Activated T-cell treated with anti-CD3 and anti-CD28 coated beads, Interleukin-2, amount 50 U/mL, for 72 hours (primary cell): Measurements from ENCODE around the gene TECTB. TPM values are rescaled to one million over a fixed set of nuclear protein-coding genes. Genes with fewer than 3 reads are reported as not detected.
A peak's percentile ranks its signal among the peaks of the same experiment; 100 is the strongest.

Source experiments
- ATAC-seq, 2 donors: fragments of 150-1000 bp; cut with Tn5 transposase; replicated peaks in 1 of 2; 2 replicates each; pipeline ENCODE4 v1.10.0; 2021; ENCODE audit warnings: moderate library complexity in 2 of 2, mild to moderate bottlenecking in 1 of 2
- DNase-seq, 2 donors: peaks; one replicate each; pipeline ENCODE4 v3.0.0; 2021 to 2022; ENCODE audit warnings: mixed read lengths in 1 of 2
- H3K27ac Mint-ChIP-seq: one replicate; pipeline ENCODE4 v1.8.0; 2022; ENCODE audit warnings: mild to moderate bottlenecking, moderate library complexity, mixed read lengths
- H3K27me3 Mint-ChIP-seq: one replicate; pipeline ENCODE4 v1.8.0; 2022; ENCODE audit warnings: low read depth, mixed read lengths
- H3K36me3 Mint-ChIP-seq, 2 donors: one replicate each; pipeline ENCODE4 v1.8.0; 2022; ENCODE audit warnings: mixed read lengths in 2 of 2, mild to moderate bottlenecking in 1 of 2; ENCODE audit not compliant: insufficient read depth in 2 of 2
- H3K4me1 Mint-ChIP-seq: one replicate; pipeline ENCODE4 v1.8.0; 2022; ENCODE audit warnings: low read depth, mixed read lengths
- H3K4me3 Mint-ChIP-seq, 2 donors: one replicate each; pipeline ENCODE4 v1.8.0; 2022; ENCODE audit warnings: mild to moderate bottlenecking in 2 of 2, mixed read lengths in 2 of 2, moderate library complexity in 2 of 2
- H3K9me3 Mint-ChIP-seq, 2 donors: one replicate each; pipeline ENCODE4 v1.8.0; 2022; ENCODE audit warnings: mixed read lengths in 2 of 2
- total RNA-seq, 2 donors: library from RNA; stranded (reverse); gene quantifications; one replicate each; pipeline ENCODE4 v1.2.3, GENCODE V29; 2022

TECTB gene
- total RNA-seq, 2 donors from 2014 or later: not detected

DNA sequence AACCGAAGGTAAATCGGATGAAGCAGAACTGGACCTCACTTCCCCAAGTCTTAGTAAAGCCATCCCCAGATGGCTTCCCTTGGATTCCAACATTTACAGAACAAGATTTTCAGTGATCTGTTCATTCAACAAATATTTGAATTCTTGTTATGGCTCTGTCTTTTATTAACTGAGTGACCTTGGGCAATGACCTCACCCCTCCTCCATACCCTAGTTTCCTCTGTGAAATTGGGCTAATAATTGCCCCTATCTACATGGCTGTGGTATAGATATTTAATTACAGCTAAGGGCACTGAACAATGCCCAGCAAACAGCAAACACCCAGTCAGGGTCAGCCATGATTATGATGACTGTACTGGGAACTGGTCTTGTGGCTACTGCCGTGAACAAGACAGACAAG lies 19.1 kb downstream of the TECTB start:
- Mint-ChIP-seq H3K4me1 (no peaks in the 10 kb centered on the region), H3K4me3 (no peak overlapping the region), H3K36me3 (no peaks in the 10 kb centered on the region), H3K9me3 (no peaks in the 10 kb centered on the region), H3K27me3 (peaks cover 25% of the 10 kb centered on the region), H3K27ac (no peak overlapping the region)
- no peak for DNase-seq
- no peak for ATAC-seq

DNA sequence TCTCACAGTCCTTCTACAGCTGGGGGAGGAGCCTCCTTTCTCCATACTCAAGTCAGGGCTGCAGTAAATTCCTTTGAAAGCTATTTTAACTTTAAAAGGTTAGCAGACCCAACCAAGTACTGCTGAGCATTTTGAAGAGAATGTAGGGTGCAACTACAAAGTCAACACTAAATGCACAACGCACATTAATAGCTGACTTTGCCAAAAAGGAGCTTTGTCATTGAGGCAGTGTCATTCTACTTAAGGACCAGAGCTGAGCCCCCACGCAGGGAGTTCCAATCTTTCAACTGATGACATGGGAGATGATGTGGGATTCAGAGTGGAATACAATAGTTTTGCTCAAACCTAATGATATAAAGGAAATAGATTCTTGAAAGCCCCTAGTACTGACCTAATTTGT lies 20.3 kb downstream of the TECTB start:
- ATAC-seq (no peak), DNase-seq (no peak)
- H3K27ac Mint-ChIP-seq: no peak overlapping the region
- no peak overlapping the region for H3K4me3 Mint-ChIP-seq
- no peaks in the 10 kb centered on the region for H3K9me3 Mint-ChIP-seq
- no peaks in the 10 kb centered on the region for H3K36me3 Mint-ChIP-seq
- H3K27me3 Mint-ChIP-seq: peaks cover 36% of the 10 kb centered on the region
- no peaks in the 10 kb centered on the region for H3K4me1 Mint-ChIP-seq

DNA sequence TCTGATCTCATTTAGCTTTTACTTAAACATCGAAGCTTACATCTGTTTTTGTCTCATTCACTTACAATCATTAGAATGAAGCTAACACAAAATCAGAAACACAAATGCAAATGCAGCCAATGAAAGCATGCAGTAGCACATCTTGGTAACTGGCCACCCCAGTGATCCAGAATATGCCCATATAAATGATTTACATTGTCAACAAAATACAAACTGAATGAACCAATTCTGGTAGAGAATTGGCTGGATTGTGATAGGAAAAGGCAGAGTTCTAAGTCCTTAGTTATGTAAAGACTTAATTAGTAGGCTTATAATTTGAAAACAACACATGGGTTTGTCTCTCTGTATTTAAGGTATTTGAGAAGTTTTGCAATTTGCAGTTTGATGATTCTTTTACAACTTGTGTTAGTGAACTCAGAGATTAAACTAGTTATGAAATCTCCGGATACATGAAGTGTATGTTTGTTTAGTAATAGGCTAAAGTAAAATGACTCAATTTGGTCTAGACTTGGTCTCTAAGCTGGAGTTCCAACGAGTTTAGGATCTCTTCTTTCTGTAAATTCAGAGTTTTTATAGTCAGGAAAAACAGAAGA lies 21.2 kb downstream of the TECTB start:
- no peaks in the 10 kb centered on the region for H3K4me1 Mint-ChIP-seq
- H3K36me3 Mint-ChIP-seq: no peaks in the 10 kb centered on the region
- ATAC-seq (no peak), DNase-seq (no peak)
- no peaks in the 10 kb centered on the region for H3K9me3 Mint-ChIP-seq
- H3K27me3 Mint-ChIP-seq: peaks cover 41% of the 10 kb centered on the region
- no peak overlapping the region for H3K27ac Mint-ChIP-seq
- no peak overlapping the region for H3K4me3 Mint-ChIP-seq

DNA sequence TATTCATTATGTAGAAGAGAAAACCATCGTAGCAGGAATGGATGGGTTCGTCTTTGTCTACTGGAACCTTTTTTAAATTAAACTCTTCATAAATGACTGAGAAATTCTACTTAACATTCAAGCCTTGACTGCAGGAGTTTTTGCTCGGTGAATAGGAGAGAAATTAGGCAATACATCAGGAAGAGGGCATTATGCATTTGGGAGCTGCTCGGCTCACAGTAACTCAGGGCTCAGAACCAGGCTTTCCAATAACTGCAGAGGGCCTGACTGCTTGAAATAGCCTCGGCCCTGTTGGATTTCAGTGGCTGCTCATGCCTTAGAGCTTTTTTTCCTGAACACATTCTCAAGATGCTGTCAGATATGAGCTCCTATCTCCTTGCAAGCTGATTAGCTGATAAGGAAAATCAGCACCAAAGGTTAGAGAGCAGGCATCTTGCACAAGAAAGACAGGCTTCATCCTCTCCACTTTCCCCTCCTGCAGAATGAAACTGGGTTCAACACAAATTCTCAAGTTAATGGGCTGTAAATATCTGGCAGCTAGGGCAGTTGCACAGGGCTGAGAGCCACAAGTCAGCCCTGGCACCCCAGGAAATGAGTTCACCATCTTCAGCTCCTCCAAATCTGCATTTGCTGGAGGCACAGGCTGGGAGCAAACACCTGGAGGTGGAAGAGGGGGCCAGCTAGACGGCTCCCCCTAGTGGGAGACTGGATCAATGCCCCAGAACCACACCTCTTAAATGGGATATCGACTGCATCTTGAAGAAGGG lies 24.3 kb downstream of the TECTB start:
- Mint-ChIP-seq H3K27me3 (peaks cover 52% of the 10 kb centered on the region), H3K4me3 (no peak overlapping the region), H3K36me3 (no peaks in the 10 kb centered on the region), H3K9me3 (no peaks in the 10 kb centered on the region), H3K27ac (no peak overlapping the region), H3K4me1 (no peaks in the 10 kb centered on the region)
- peak; percentile 35 to 50 for DNase-seq
- peak; percentile 55 to 65 for ATAC-seq

DNA sequence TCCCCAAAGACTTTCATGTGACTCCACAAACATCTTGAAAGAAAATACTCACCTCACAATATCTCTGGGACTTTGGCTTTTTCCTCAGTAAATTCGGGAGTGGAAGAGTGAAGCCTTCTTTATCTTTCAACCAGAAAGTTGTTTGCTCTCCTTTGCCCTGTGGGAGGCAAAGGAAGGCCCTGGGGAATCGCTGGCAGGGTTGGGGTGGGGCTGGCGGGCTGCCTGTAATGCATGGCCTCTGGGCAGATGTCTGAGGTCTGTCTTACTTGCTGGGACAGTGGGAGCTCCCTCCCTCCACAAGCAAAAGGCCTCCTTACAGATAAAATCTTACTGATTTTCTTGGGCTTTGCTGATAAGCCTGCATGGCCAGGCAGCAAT lies 24.9 kb downstream of the TECTB start:
- ATAC-seq (no peak), DNase-seq (no peak)
- no peak overlapping the region for H3K4me3 Mint-ChIP-seq
- peaks cover 57% of the 10 kb centered on the region for H3K27me3 Mint-ChIP-seq
- no peaks in the 10 kb centered on the region for H3K36me3 Mint-ChIP-seq
- no peaks in the 10 kb centered on the region for H3K4me1 Mint-ChIP-seq
- H3K27ac Mint-ChIP-seq: no peak overlapping the region
- H3K9me3 Mint-ChIP-seq: no peaks in the 10 kb centered on the region

DNA sequence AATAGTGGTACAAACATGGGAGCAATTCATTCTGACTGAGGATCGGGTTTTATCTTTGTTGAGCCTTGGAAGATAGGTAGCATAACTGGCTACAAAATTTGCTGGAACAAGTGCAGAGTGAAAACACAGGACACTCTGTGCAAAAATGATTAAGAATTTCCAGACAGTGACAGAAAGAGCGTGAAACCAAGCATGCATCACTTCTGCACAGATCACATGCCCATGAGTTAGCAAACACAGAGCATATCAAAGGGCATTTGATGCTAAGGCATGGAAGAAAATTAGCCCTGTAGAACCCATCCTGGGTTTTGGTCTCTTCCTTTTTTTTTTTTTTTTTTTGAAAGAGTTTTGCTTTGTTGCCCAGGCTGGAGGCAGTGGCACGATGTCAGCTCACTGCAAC lies 28.3 kb downstream of the TECTB start:
- Mint-ChIP-seq H3K9me3 (no peaks in the 10 kb centered on the region), H3K27ac (no peak overlapping the region), H3K27me3 (peaks cover 70% of the 10 kb centered on the region), H3K36me3 (no peaks in the 10 kb centered on the region), H3K4me3 (no peak overlapping the region), H3K4me1 (no peaks in the 10 kb centered on the region)
- DNase-seq (no peak), ATAC-seq (peak in 1 of 2 donors; percentile 41)

DNA sequence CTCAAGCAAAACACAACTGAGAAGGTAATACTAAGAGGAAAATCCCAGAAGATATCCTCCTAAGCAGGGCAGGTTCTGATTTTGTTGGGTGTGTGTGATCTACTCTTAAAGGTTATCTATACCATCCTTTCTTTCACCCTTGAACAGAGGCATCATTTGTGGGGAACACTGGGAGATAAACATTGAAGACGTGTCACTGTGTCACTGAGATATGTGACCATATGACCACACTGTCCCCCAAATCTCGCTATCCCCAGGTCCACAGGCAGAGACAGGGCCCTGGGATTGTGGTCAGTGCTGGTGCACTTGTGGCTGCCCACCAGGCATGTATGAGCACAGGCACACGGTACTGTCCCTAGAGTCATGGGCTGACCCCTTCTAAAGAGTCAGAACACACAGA lies 30.0 kb downstream of the TECTB start:
- DNase-seq: no peak
- H3K9me3 Mint-ChIP-seq: no peaks in the 10 kb centered on the region
- H3K4me1 Mint-ChIP-seq: no peaks in the 10 kb centered on the region
- H3K4me3 Mint-ChIP-seq: no peak overlapping the region
- no peaks in the 10 kb centered on the region for H3K36me3 Mint-ChIP-seq
- peaks cover 69% of the 10 kb centered on the region for H3K27me3 Mint-ChIP-seq
- no peak for ATAC-seq
- no peak overlapping the region for H3K27ac Mint-ChIP-seq

DNA sequence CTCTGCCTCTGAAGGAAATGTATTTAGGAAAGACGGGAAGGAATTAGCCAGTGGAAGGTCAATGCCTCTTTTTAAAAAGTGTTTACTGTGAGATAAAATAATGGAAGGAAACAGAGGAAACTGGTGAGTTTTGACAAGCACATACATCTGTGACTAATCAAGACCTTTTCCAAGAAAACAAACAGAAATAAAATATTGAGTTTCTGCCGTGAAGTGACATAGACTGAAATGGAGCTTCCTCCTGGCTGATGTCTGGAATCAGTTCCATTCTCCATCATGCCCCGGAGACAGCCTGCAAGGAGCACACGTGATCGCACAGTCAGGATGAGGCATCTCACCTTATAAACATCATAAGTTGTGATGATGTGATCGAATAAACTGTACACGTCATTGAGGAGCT lies 30.7 kb downstream of the TECTB start:
- H3K9me3 Mint-ChIP-seq: no peaks in the 10 kb centered on the region
- H3K4me3 Mint-ChIP-seq: no peak overlapping the region
- H3K36me3 Mint-ChIP-seq: no peaks in the 10 kb centered on the region
- DNase-seq (no peak), ATAC-seq (no peak)
- no peaks in the 10 kb centered on the region for H3K4me1 Mint-ChIP-seq
- no peak overlapping the region for H3K27ac Mint-ChIP-seq
- peaks cover 68% of the 10 kb centered on the region for H3K27me3 Mint-ChIP-seq

DNA sequence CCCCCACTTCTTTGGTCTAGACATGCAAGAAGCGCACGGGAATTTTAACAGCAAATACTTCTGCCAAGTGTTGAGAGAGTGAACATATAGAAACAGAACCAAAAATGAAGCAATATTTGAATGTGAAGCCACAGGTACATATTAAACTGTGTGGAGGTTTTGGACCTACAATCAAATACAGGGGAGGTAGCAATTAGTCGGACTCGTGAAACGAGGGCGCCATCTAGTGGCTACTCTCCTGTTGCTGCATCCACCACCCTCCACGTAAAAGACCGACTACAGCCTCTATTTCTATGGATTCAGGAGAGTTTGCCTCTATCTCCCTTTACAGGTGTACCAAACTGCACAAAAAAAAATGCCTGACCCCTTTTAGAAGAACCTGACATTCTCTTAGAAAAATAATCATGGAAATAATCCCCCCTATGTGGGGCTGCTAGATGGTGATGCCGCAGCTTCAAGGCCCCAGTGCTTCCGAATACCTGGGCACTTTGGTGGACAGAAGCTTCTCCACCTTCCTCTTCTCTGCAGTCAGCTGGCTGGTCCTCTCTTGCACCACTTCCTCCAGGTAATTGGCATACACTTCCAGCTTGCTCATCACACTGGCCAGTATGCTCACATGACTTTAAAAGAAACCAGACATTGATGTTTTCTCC lies 31.7 kb downstream of the TECTB start:
- H3K36me3 Mint-ChIP-seq: no peaks in the 10 kb centered on the region
- no peak overlapping the region for H3K27ac Mint-ChIP-seq
- H3K27me3 Mint-ChIP-seq: peaks cover 75% of the 10 kb centered on the region
- H3K4me3 Mint-ChIP-seq: no peak overlapping the region
- no peaks in the 10 kb centered on the region for H3K9me3 Mint-ChIP-seq
- DNase-seq: peak; percentile 77 to 80
- ATAC-seq: peak; percentile 75 to 88
- no peaks in the 10 kb centered on the region for H3K4me1 Mint-ChIP-seq

DNA sequence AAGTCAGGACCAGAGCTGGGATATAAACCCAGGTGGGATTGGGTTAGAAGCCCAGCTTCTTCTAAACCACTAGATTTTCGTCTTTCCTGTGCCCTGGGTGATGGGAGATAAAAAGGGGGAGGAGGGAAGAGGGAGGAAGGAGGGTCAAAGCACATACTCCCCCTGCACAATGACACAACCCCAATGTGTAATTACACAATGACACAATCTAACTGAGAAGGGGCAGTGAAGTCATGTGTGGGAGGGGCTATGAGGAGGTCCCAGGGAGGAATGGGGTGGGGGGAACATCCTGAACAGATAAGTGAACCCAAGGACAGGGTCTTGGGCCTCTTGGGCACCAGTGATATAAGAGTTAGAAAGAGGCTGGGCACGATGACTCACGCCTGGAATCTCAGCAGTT lies 44.5 kb downstream of the TECTB start:
- no peak overlapping the region for H3K27ac Mint-ChIP-seq
- H3K4me3 Mint-ChIP-seq: no peak overlapping the region
- H3K36me3 Mint-ChIP-seq: no peaks in the 10 kb centered on the region
- ATAC-seq (no peak), DNase-seq (no peak)
- no peaks in the 10 kb centered on the region for H3K9me3 Mint-ChIP-seq
- H3K27me3 Mint-ChIP-seq: peaks cover 16% of the 10 kb centered on the region
- peaks cover 16% of the 10 kb centered on the region for H3K4me1 Mint-ChIP-seq

DNA sequence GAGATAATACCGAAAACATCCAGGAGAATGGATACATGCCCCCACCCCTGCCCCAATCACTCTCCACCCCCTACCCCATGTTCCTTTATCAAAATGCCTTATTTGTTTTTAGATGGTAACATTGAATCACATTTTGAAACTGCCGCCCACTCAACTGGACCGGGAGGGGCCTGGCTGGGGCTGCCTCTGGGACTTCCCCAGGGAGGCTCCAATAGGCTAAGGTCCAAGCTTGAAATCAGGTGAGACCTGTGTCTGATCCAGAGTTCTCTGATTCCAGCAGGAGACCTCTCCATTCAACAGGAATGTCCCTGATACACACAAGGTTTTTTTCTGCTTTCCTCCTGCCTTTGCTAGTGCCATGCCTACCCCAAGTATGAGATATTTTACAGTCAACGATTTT lies 47.0 kb downstream of the TECTB start:
- Mint-ChIP-seq H3K4me3 (no peak overlapping the region), H3K4me1 (peaks cover 21% of the 10 kb centered on the region), H3K9me3 (no peaks in the 10 kb centered on the region), H3K36me3 (no peaks in the 10 kb centered on the region), H3K27ac (no peak overlapping the region), H3K27me3 (peaks cover 25% of the 10 kb centered on the region)
- ATAC-seq (no peak), DNase-seq (peak; percentile 8 to 24)

DNA sequence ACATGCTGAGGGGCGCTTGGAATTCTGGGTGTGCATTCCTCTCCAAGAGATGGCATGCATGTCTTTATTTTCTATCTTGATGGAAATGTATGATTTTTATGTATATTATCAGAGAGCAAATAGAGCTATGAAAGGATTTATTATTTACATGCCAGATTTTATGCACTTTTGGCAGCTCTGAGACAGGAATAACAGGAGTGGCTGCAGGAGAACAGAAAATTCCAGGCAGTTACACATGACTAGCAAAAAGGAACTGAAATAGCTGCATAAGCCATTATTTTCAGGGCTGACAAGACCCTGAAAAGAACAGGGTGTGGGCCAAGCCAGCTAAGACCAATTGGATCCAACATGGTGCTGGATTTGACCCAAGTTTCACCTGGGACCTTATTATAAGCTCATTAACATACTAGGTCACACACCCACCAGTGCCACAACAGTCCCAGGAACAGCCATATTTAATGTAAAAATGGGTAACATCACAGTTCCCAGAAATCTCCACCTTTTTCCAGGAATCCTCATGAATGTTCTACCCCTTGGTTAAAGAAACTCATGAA lies 47.5 kb downstream of the TECTB start:
- Mint-ChIP-seq H3K9me3 (no peaks in the 10 kb centered on the region), H3K27ac (no peak overlapping the region), H3K27me3 (peaks cover 28% of the 10 kb centered on the region), H3K4me3 (no peak overlapping the region), H3K4me1 (peaks cover 21% of the 10 kb centered on the region), H3K36me3 (no peaks in the 10 kb centered on the region)
- no peak for ATAC-seq
- DNase-seq: no peak

DNA sequence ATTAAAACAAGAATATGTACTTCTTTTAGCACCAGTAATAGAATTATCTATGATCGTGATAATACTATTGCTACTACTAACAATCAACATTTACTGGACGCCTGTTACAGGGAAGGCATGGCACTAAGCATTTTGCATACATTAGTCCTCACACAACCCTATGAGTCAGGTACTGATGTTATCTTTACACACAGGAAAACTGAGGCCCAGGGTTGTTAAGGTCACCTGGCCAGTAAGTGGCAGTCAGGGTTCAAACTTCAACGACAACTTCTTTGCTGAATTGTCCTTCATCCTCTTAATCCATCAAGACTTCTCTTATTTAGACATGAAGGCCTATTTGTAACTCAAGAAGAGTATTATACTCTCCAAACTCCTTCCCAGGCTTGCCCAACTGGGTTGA lies 48.8 kb downstream of the TECTB start:
- ATAC-seq (no peak), DNase-seq (no peak)
- Mint-ChIP-seq H3K4me3 (no peak overlapping the region), H3K9me3 (no peaks in the 10 kb centered on the region), H3K4me1 (peaks cover 26% of the 10 kb centered on the region), H3K27me3 (peaks cover 28% of the 10 kb centered on the region), H3K27ac (no peak overlapping the region), H3K36me3 (no peaks in the 10 kb centered on the region)
